Measurements from ENCODE around the gene GOLGA8A.
"Not testable (repeated sequence)": the region's sequence is repeated elsewhere in the genome, so short reads cannot be mapped to it uniquely, and the experiment has no call there.

Gene GOLGA8A

GRCh38 chr15:34403899-34404298 lies 33.7 kb downstream of the GOLGA8A start:
- not testable (repeated sequence) for DNase-seq

GRCh38 chr15:34403160-34403598 lies 34.4 kb downstream of the GOLGA8A start:
- DNase-seq, result not testable (repeated sequence)

GRCh38 chr15:34397637-34398259 lies 39.9 kb downstream of the GOLGA8A start:
- not testable (repeated sequence) for DNase-seq

- not testable (repeated sequence) for DNase-seq
These were observed 44.6 kb downstream of the GOLGA8A start for GRCh38 chr15:34392981-34393380.

- DNase-seq, result not testable (repeated sequence)
These were observed 48.0 kb downstream of the GOLGA8A start for GRCh38 chr15:34389594-34390086.

Measured in cerebellar nuclear complex (tissue), 1 donor.